ENCODE measurements around the gene CWC22. TPM values are rescaled to one million over a fixed set of nuclear protein-coding genes. Genes with fewer than 3 reads are reported as not detected.

CWC22 gene
- total RNA-seq, 1 donor, result 17.3 TPM

DNA sequence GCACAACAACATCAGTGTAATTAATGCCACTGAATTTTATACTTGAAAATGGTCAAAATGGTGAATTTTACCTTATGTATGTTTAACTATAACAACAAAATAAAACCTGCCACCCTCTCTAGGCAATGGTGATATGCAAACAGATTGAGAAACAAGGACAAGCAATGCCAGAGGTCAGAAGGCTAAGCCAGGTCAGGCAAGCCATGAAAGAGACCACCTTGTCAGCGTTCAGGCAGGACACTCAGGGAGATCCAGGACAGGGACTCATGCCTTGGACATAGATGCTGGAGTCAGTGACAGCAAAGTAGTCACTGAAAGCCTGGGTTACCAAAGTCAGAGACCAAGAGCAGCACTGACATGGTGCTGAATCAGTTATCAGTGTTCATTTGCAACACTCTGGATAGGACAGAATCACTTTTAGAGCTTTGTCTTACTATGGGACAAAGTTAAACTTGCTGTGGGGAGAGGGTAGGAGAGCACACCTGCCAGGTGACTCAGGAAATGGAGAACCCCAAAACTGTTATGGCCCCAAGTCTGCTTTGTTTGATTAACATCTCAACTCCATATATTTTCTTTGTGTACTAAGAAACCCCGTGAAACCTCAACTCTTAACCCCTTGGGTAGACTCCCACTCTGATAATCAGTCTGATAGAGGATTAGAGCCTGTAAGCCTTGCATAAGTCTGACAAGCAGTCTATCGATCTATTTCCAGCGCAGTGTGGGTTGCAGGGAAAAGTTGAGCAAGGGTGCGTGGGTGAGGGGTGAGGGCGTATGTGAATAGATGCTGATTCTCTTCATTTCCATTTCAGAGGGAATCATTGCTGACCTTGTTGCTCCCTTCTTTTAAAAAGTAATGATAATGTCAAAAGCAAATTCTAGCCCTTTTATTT lies 97.0 kb downstream of the CWC22 start:
- DNase-seq (ENCODE audit: low read depth), result no peak
- TF ChIP-seq, protein P1, sequence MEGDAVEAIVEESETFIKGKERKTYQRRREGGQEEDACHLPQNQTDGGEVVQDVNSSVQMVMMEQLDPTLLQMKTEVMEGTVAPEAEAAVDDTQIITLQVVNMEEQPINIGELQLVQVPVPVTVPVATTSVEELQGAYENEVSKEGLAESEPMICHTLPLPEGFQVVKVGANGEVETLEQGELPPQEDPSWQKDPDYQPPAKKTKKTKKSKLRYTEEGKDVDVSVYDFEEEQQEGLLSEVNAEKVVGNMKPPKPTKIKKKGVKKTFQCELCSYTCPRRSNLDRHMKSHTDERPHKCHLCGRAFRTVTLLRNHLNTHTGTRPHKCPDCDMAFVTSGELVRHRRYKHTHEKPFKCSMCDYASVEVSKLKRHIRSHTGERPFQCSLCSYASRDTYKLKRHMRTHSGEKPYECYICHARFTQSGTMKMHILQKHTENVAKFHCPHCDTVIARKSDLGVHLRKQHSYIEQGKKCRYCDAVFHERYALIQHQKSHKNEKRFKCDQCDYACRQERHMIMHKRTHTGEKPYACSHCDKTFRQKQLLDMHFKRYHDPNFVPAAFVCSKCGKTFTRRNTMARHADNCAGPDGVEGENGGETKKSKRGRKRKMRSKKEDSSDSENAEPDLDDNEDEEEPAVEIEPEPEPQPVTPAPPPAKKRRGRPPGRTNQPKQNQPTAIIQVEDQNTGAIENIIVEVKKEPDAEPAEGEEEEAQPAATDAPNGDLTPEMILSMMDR (IDR thresholded peaks at IDR 0.05; ENCODE audit: insufficient read depth, low read depth, low read length), result no peak
- no peak overlapping the region for H3K4me3 ChIP-seq (ENCODE audit: low read depth, low read length)

DNA sequence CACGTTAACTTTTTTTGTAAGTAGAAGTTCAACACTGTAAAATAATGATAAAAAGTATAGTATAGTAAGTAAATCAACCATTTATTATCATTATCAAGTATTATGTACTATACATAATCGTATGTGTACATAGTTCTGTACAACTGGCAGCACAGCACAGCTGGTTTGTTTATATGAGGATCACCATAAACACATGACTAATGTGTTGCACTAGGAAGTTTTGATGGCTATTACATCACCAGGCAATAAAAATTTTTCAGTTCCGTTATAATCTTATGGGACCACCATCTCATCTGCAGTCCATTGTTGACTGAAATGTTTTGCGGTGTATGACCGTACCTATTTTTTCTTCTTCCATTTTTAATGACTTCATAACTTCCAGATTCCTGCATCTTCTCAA lies 106.4 kb downstream of the CWC22 start:
- no peak overlapping the region for H3K4me3 ChIP-seq (ENCODE audit: low read depth, low read length)
- TF ChIP-seq, protein P1 (IDR thresholded peaks at IDR 0.05; ENCODE audit: insufficient read depth, low read depth, low read length), result no peak
- peak; percentile 71 for DNase-seq (ENCODE audit: low read depth)

DNA sequence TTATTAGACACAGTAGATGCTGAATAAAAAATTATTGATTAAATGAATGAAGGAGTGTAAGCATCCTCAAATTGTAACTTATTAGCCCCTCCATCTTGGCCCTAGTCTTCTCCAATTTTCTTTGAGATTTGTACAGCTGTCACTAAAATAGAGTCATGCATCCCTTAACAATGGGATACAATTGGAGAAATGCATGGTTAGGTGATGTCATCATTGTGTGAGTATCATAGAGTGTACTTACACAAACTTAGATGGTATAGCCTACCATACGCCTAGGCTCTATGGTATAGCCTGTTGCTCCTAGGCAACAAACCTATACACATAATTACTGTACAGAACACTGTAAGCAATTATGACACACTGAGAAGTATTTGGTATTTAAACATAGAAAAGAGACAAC lies 107.4 kb downstream of the CWC22 start:
- no peak overlapping the region for H3K4me3 ChIP-seq (ENCODE audit: low read depth, low read length)
- TF ChIP-seq, protein P1 (IDR thresholded peaks at IDR 0.05; ENCODE audit: insufficient read depth, low read depth, low read length), result no peak
- no peak for DNase-seq (ENCODE audit: low read depth)

DNA sequence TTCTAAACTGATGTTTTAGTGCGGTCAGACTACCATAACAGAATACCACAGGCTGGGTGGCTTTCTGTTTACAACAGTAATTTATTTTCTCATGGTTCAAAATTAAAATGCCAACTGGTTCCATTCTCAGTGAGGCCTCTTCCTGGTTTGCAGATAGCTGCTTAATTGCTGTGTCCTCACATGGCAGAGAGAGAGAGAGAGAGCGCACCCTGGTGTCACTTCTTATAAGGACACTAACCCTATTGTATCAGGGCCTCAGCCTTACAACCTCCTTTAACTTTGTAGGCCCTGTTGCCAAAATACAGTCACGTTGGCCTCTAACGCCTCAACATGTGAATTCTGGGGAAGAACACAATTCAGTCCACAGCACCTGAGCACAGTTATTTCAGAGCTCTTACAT lies 108.2 kb downstream of the CWC22 start:
- H3K4me3 ChIP-seq (ENCODE audit: low read depth, low read length), result no peak overlapping the region
- DNase-seq (ENCODE audit: low read depth), result peak; percentile 38
- TF ChIP-seq, protein P1 (IDR thresholded peaks at IDR 0.05; ENCODE audit: insufficient read depth, low read depth, low read length), result peak; percentile 53

Small RNA genes within 50 kb of the gene (small RNA-seq; reads per million reads assigned to genes)
- not detected for gene RF00416

Other genes with a start within 250 kb of the CWC22 start
- gene ZNF385B, start 145.7 kb downstream of the CWC22 start, total RNA-seq, result not detected in 2 replicates

All from fibroblast of villous mesenchyme (primary cell).